Neural cell (in vitro differentiated cells): ENCODE results near the gene LRMDA. TPM values are rescaled to one million over a fixed set of nuclear protein-coding genes. Genes with fewer than 3 reads are reported as not detected.
A peak's percentile ranks its signal among the peaks of the same experiment; 100 is the strongest.

Experiments used
- H2AFZ ChIP-seq: fragments of 200-600, 300-800 bp; sonication (generic), shearing (Covaris generic); 2 replicates; pipeline ENCODE4 v1.6.0; 2014; ENCODE audit warnings: low read depth, mild to moderate bottlenecking, antibody characterized with exemption, low read length, moderate library complexity
- H3F3A ChIP-seq: fragments of 200-600 bp; shearing (Covaris generic); 2 replicates; pipeline ENCODE4 v1.6.1; 2016; ENCODE audit warnings: mild to moderate bottlenecking, moderate library complexity, mixed read lengths, antibody characterized with exemption, low read length; ENCODE audit not compliant: insufficient read depth, poor library complexity, severe bottlenecking
- H3K27ac ChIP-seq: fragments of 200-600, 300-800 bp; sonication (generic), shearing (Covaris generic); 2 replicates; pipeline ENCODE4 v1.5.1; 2014; ENCODE audit warnings: mild to moderate bottlenecking, low read length, moderate library complexity
- H3K27me3 ChIP-seq: fragments of 300-800, 200-600 bp; sonication (generic), shearing (Covaris generic); 2 replicates; pipeline ENCODE4 v1.6.0; 2014; ENCODE audit warnings: mild to moderate bottlenecking, low read depth, low read length, moderate library complexity; ENCODE audit not compliant: insufficient read depth
- H3K36me3 ChIP-seq: fragments of 300-800, 200-600 bp; sonication (generic), shearing (Covaris generic); 2 replicates; pipeline ENCODE4 v1.5.1; 2014; ENCODE audit warnings: mild to moderate bottlenecking, antibody characterized with exemption, low read length, moderate library complexity; ENCODE audit not compliant: insufficient read depth
- H3K4me2 ChIP-seq: fragments of 300-800, 200-600 bp; sonication (generic), shearing (Covaris generic); 2 replicates; pipeline ENCODE4 v1.6.0; 2014; ENCODE audit warnings: mild to moderate bottlenecking, low read length
- H3K4me3 ChIP-seq: fragments of 300-800, 200-600 bp; sonication (generic), shearing (Covaris generic); 2 replicates; pipeline ENCODE4 v1.5.1; 2014; ENCODE audit warnings: mild to moderate bottlenecking, low read length, moderate library complexity
- H3K79me2 ChIP-seq: fragments of 200-600 bp; shearing (Covaris generic); replicated peaks from 2 replicates; pipeline ENCODE4 v1.6.0; 2014; ENCODE audit warnings: mild to moderate bottlenecking, low read length, moderate library complexity; ENCODE audit not compliant: insufficient read depth
- H3K9ac ChIP-seq: fragments of 300-800, 200-600 bp; sonication (generic), shearing (Covaris generic); 2 replicates; pipeline ENCODE4 v1.6.1; 2016; ENCODE audit warnings: mild to moderate bottlenecking, low read length, mixed read lengths
- H3K9me2 ChIP-seq: fragments of 200-600 bp; shearing (Covaris generic); 2 replicates; pipeline ENCODE4 v1.6.1; 2016; ENCODE audit warnings: mild to moderate bottlenecking, low read length, mixed read lengths; ENCODE audit not compliant: insufficient read depth
- H3K9me3 ChIP-seq: fragments of 200-600, 300-800 bp; sonication (generic), shearing (Covaris generic); 2 replicates; pipeline ENCODE4 v1.6.1; 2016; ENCODE audit warnings: mild to moderate bottlenecking, mixed run types, low read length, moderate library complexity, mixed read lengths
- H4K20me1 ChIP-seq: fragments of 200-600 bp; shearing (Covaris generic); 2 replicates; pipeline ENCODE4 v1.6.1; 2016; ENCODE audit warnings: mild to moderate bottlenecking, mixed run types; ENCODE audit not compliant: insufficient read depth
- EP300 ChIP-seq: fragments of 450-650 bp; conservative IDR thresholded peaks from 2 replicates; pipeline ENCODE4 v1.6.1; 2014; ENCODE audit warnings: antibody characterized with exemption, mild to moderate bottlenecking, moderate library complexity; ENCODE audit not compliant: poor library complexity, severe bottlenecking
- EZH2 ChIP-seq: fragments of 200-600, 300-800 bp; shearing (Covaris generic), sonication (generic); IDR thresholded peaks from 2 replicates; pipeline ENCODE4 v1.6.1; 2014; ENCODE audit warnings: antibody characterized with exemption, low read length, borderline replicate concordance, mild to moderate bottlenecking; ENCODE audit not compliant: insufficient read depth, poor library complexity, severe bottlenecking
- MXI1 ChIP-seq: fragments of 450-650 bp; conservative IDR thresholded peaks from 2 replicates; pipeline ENCODE4 v1.6.1; 2014; ENCODE audit warnings: antibody characterized with exemption, mild to moderate bottlenecking; ENCODE audit not compliant: poor library complexity, severe bottlenecking
- POLR2AphosphoS5 ChIP-seq: IDR thresholded peaks from 2 replicates; pipeline ENCODE4 v1.6.1; 2012
- RAD21 ChIP-seq: fragments of 450-650 bp; conservative IDR thresholded peaks from 2 replicates; pipeline ENCODE4 v1.6.1; 2014; ENCODE audit warnings: antibody characterized with exemption, mild to moderate bottlenecking, moderate library complexity
- SMC3 ChIP-seq: fragments of 450-650 bp; conservative IDR thresholded peaks from 2 replicates; pipeline ENCODE4 v1.6.1; 2014; ENCODE audit warnings: antibody characterized with exemption, mild to moderate bottlenecking, moderate library complexity; ENCODE audit not compliant: poor library complexity
- TAF1 ChIP-seq: IDR thresholded peaks from 2 replicates; pipeline ENCODE4 v1.6.1; 2012; ENCODE audit warnings: low read depth
- polyA plus RNA-seq: library from polyadenylated mRNA; depleted of rRNA; stranded (reverse); fragments of >200 nt; gene quantifications from 2 replicates; pipeline ENCODE4 v1.2.3, GENCODE V29; 2014
- TF ChIP-seq, protein P1 (sequence below): fragments of 450-650 bp; IDR thresholded peaks from 2 replicates; pipeline ENCODE4 v1.5.1; 2014; ENCODE audit warnings: antibody characterized with exemption, mild to moderate bottlenecking, moderate library complexity; ENCODE audit not compliant: poor library complexity, severe bottlenecking
- TF ChIP-seq, protein P2 (sequence below): IDR thresholded peaks from 2 replicates; pipeline ENCODE4 v1.6.1; 2012; ENCODE audit warnings: borderline replicate concordance

LRMDA gene
- polyA plus RNA-seq, 1 donor from 2014 or later: 5.6 TPM

DNA sequence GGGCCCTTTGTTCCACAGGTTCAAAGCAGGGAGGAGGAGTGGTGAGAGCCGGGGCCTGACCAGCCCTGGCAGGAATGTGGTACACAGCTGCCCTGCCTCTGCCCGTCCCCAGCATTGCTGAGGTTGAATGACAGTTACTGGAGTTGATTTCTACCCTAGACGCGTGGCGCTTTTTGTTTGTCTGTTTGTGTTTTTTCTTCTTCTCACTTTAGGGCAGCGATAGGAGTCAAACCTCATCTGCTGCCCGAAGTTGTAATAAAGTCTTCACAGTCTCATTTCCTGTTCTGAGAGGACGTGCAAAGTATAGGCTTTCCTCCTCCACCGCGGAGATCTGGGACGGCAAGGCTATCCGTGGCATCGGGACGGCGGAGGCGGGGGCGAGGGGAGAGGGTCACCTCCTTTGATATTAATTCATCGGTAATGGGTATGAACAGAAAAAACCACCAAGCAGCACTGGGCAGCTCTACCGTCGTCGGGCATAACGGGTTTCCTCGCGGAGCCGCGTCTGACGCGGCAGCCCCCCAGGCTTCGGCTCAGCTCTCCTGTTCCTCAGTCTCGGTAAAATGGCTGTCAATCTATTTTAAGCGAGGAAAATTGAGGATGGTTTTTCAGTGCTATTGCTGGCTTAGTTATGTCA, 160.8 kb downstream of the LRMDA start:
- Histone ChIP-seq H3K36me3 (no peaks in the 10 kb centered on the region), H3F3A (peaks cover 14% of the 10 kb centered on the region), H4K20me1 (no peaks in the 10 kb centered on the region), H3K4me3 (no peak overlapping the region), H3K79me2 (no peaks in the 10 kb centered on the region), H3K27me3 (no peaks in the 10 kb centered on the region), H3K4me2 (no peak overlapping the region), H3K9me2 (no peaks in the 10 kb centered on the region), H3K27ac (no peak overlapping the region), H3K9me3 (no peaks in the 10 kb centered on the region), H3K9ac (no peak overlapping the region), H2AFZ (no peak overlapping the region)
- TF ChIP-seq RAD21 (no peak), EZH2 (no peak), MXI1 (no peak), EP300 (no peak), POLR2AphosphoS5 (no peak), SMC3 (no peak), TAF1 (no peak)
- TF ChIP-seq, protein P1, sequence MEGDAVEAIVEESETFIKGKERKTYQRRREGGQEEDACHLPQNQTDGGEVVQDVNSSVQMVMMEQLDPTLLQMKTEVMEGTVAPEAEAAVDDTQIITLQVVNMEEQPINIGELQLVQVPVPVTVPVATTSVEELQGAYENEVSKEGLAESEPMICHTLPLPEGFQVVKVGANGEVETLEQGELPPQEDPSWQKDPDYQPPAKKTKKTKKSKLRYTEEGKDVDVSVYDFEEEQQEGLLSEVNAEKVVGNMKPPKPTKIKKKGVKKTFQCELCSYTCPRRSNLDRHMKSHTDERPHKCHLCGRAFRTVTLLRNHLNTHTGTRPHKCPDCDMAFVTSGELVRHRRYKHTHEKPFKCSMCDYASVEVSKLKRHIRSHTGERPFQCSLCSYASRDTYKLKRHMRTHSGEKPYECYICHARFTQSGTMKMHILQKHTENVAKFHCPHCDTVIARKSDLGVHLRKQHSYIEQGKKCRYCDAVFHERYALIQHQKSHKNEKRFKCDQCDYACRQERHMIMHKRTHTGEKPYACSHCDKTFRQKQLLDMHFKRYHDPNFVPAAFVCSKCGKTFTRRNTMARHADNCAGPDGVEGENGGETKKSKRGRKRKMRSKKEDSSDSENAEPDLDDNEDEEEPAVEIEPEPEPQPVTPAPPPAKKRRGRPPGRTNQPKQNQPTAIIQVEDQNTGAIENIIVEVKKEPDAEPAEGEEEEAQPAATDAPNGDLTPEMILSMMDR: no peak
- TF ChIP-seq, protein P2, sequence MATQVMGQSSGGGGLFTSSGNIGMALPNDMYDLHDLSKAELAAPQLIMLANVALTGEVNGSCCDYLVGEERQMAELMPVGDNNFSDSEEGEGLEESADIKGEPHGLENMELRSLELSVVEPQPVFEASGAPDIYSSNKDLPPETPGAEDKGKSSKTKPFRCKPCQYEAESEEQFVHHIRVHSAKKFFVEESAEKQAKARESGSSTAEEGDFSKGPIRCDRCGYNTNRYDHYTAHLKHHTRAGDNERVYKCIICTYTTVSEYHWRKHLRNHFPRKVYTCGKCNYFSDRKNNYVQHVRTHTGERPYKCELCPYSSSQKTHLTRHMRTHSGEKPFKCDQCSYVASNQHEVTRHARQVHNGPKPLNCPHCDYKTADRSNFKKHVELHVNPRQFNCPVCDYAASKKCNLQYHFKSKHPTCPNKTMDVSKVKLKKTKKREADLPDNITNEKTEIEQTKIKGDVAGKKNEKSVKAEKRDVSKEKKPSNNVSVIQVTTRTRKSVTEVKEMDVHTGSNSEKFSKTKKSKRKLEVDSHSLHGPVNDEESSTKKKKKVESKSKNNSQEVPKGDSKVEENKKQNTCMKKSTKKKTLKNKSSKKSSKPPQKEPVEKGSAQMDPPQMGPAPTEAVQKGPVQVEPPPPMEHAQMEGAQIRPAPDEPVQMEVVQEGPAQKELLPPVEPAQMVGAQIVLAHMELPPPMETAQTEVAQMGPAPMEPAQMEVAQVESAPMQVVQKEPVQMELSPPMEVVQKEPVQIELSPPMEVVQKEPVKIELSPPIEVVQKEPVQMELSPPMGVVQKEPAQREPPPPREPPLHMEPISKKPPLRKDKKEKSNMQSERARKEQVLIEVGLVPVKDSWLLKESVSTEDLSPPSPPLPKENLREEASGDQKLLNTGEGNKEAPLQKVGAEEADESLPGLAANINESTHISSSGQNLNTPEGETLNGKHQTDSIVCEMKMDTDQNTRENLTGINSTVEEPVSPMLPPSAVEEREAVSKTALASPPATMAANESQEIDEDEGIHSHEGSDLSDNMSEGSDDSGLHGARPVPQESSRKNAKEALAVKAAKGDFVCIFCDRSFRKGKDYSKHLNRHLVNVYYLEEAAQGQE: no peak

DNA sequence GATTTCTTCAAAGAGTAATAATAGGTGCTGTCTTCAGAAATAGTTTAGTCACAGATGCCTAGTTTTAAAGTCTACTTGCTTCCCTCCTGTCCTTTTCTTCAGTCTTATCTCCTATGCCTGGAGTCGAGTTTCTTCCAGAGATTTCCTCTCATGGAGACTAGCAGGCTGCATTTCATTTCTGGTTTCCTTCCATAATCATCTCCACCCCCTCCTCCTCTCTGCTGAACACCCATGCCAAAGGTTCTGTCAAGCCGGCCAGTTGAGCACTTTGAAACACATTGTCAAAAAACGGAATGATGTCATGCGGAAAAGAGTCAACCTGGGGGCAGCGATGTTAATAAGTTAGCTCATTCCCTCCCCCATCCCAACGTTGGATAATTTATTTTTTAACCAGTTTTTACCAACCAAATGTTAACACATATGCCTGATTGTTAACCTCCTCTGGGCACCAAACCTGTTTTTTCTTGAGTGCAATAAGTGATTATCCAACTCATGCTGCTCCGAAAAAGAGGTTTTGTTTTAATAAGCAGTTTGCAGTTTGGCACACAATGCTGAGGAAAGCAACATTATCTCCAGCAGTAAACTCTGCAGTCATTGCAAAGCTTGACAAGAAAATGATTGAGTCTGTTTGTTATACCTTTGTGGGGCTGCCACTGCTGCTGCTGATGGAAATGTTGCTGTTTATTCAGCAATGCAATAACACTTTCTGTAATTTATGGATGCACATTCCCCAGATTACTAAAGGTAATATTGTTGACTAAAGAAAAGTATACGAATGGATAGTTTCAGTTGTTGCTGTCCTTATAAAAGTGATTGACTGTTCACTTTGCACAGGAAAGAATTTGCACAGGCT, 161.6 kb downstream of the LRMDA start:
- no peak overlapping the region for H3K4me3 ChIP-seq
- TF ChIP-seq MXI1 (no peak), POLR2AphosphoS5 (peak; percentile 60), EP300 (peak; percentile 82)
- TF ChIP-seq, protein P2: no peak
- H4K20me1 ChIP-seq: no peaks in the 10 kb centered on the region
- H3K4me2 ChIP-seq: peak overlapping the region; percentile 30
- H3K27ac ChIP-seq: peak overlapping the region; percentile 10
- no peak overlapping the region for H3K9ac ChIP-seq
- H3K9me3 ChIP-seq: no peaks in the 10 kb centered on the region
- no peak overlapping the region for H2AFZ ChIP-seq
- peaks cover 14% of the 10 kb centered on the region for H3F3A ChIP-seq
- H3K79me2 ChIP-seq: no peaks in the 10 kb centered on the region
- no peaks in the 10 kb centered on the region for H3K36me3 ChIP-seq
- no peaks in the 10 kb centered on the region for H3K27me3 ChIP-seq
- no peaks in the 10 kb centered on the region for H3K9me2 ChIP-seq
